Cardiac septum (tissue), 1 donor: ENCODE results near the gene CDKN2B-AS1. TPM values are rescaled to one million over a fixed set of nuclear protein-coding genes. Genes with fewer than 3 reads are reported as not detected.
A peak's percentile ranks its signal among the peaks of the same experiment; 100 is the strongest.

Experiments
- DNase-seq: peaks from one replicate; pipeline ENCODE4 v3.0.0-alpha.2; 2020; ENCODE audit warnings: low spot score
- intact Hi-C: fragments of 100-400 bp; cut with DNase I; formaldehyde crosslinking; loops from one replicate; pipeline ENCODE4 v1.14.0; 2022
- total RNA-seq: library from RNA; stranded (reverse); fragmentation: NEBNext Ultra II Directional; extraction: Animal tissue kit (Norgen Biotek cat#: 25700); gene quantifications from one replicate; pipeline ENCODE4 v1.2.1, GENCODE V29; 2021
- donor health status: DM: no; HTN: no; CAD: no.

Gene CDKN2B-AS1
- total RNA-seq, 1 donor from 2014 or later, result not detected

- no peak for DNase-seq
- intact Hi-C loops, result no loop called here
Observed at GRCh38 chr9:21974722-21975409, 19.7 kb upstream of the CDKN2B-AS1 start.

- intact Hi-C loops, result no loop called here
- DNase-seq, result no peak
Observed at GRCh38 chr9:21976334-21976875, 18.2 kb upstream of the CDKN2B-AS1 start.

GRCh38 chr9:21982391-21982790 lies 12.2 kb upstream of the CDKN2B-AS1 start:
- intact Hi-C loops, result no loop called here
- DNase-seq, result no peak

- intact Hi-C loops, result no loop called here
- DNase-seq, result no peak
Observed at GRCh38 chr9:21982861-21983560, 11.6 kb upstream of the CDKN2B-AS1 start.

DNA sequence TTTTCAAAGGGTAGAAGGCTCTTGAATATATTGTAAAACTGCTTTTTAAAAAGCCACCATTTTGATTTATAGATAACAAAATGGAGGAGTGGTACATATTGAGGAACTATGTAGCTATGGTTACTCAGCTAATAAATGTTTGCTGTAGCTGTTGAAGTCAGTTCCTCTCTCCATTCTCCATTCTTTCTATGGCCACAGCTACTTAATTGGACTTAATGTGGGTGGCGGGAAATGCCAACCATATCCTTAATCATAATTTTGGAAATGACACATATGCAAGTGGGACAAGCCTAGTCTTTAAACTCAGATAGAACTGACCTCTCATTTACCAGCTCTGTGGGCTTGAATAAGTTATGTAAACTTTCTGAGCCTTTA lies 11.0 kb upstream of the CDKN2B-AS1 start:
- DNase-seq, result no peak
- intact Hi-C loops, result no loop called here

DNA sequence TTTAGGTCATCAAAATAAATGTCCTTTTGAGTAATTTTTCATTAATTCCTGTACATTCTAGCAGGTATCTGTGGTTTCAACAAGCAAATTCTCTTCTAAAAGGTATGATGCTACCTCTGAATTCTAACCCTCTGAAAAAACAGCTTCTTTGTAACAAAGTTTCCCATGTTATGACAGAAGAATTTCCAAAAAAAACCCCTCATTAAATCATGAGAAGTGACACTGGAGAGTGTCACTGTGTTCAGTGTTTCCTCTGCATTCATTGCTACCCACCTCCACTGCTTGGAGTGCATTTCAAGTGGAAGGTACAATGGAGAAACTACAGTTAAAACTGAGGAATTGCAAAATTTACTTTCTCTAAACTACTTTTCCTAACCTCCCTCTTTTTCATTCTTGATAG lies 10.5 kb upstream of the CDKN2B-AS1 start:
- intact Hi-C loops, result no loop called here
- no peak for DNase-seq

- intact Hi-C loops, result no loop called here
Observed at GRCh38 chr9:21985964-21986667, 8.5 kb upstream of the CDKN2B-AS1 start.

DNA sequence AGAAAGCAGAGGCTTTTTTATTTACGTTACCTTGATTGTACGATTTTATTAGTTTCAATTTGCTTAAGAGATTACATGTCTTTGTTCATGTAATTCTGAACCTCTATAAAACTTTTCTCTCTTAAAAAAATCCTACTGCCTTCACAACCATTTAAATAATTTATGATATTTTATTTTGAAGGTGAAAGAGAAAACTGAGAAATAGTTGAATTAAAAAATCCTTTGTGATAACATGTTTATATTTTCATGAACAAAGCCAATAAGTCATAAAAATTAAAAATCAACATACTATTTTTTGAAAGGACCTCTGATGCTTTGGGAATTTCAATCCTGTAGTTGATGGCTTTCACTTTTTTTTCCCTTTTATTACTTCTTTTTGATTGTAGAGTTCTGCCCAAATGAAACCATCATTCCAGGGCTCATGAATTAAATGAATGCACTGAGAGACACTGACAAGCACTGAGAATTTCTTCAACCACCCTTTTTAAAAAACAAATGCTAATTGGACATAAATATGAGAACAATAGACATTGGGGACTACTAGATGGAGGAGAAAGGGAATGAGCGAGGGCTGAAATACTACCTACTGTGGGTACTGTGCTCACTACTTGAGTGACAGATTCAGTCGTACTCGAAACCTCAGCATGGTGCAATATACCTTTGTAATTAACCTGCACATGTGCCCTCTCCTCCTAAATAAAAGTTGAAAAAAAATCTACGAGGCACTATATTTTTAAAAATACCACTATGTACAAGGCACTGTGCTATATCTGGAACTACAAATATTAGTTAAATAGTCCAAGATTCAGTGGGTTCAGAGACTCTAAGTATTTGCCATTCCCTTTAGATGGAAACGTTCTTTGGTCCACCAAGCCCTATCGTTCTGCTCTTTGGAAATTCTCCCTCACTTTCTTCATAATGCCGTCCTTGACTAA lies 6.3 kb upstream of the CDKN2B-AS1 start:
- no peak for DNase-seq
- intact Hi-C loops, result no loop called here

More at GRCh38 chr9:21985964-21986667, 8.5 kb upstream of the CDKN2B-AS1 start:
- no peak for DNase-seq

DNA sequence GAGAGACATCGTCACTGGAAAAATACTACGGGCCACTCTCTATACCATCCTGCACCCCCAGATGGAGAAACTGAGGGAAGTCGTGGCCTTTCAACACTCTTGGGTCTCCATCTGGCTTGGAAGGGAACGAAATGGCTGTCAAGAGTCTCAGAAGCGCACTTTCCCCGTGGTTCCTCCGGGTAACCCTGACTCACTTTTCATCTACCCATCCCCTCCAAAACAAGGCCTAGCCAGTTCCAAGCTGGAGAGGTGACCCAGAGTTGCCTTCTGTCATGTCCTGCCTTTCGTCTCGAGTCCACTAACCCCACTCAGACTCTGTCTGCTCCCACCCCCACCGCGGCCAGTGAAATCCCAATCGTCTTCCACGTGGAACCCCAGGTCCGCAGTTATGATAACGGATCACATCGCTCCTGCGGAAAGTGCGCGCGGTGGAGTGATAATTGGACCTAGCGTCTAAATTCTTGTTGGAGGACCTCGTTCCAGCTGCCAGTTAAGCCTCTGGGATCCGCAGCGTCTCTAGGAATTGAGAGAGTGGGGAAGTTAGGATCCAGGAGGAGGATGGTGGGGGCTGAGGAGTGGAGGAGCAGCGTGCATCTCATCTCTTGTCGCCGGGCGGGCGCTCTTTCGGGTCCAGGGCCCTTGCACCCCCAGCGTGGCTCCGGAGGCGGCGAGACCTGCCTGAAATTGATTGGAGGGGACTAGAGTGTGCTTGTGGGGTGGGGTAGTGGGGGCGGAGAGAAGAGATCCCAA lies 5.0 kb upstream of the CDKN2B-AS1 start:
- no peak for DNase-seq
- intact Hi-C loops, result no loop called here

- no peak for DNase-seq
- intact Hi-C loops, result no loop called here
Observed at GRCh38 chr9:21991072-21991959, 3.3 kb upstream of the CDKN2B-AS1 start.

- intact Hi-C loops, result no loop called here
- no peak for DNase-seq
Observed at GRCh38 chr9:21993007-21993406, 1.6 kb upstream of the CDKN2B-AS1 start.

- intact Hi-C loops, result no loop called here
- no peak for DNase-seq
Observed at GRCh38 chr9:21993893-21994555, 567 bp upstream of the CDKN2B-AS1 start, which contains the start of gene CDKN2A. TSS of gene CDKN2A (minus strand) at chr9:21994392.

- intact Hi-C loops, result no loop called here
- peak; percentile 90 for DNase-seq
Observed at GRCh38 chr9:21995006-21995665, 545 bp downstream of the CDKN2B-AS1 start.

DNA sequence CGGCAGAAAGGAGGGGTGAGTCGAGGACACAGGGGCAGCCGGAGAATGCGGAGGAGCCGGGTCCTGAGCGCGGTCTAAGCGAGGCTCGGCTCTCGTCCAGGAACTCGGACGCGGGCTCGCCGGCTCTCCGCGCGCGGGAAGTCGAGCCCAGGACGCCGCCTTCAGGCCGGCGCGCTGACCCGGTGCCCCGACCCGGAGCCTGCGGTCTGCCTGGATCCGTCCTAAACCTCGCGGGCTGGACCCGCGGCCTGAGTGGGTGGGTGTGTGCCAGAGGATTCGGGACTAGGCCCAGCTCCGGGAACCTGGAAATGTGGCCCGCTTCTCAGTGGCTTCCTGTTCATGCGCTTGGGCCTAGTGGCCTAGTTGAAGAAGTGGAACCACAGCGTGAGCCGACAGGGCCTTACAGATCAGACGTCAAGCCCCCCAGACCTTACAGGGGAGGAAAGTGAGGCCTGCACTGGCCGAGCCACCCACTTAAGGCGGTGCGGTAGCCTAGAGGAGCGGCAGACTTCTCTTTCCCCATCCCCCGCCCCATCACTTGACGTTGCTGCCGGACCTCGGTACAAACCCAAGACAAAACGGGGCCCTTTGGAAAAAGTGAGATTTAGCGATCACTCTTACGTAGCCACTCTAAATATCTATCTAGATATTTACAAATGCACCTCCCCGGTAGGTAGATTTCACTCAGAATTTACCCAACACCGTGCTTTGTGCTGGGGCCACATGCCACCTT lies 1.2 kb downstream of the CDKN2B-AS1 start:
- DNase-seq, result peak; percentile 79
- intact Hi-C loops, result no loop called here

- intact Hi-C loops, result no loop called here
- no peak for DNase-seq
Observed at GRCh38 chr9:21996438-21996837, 1.8 kb downstream of the CDKN2B-AS1 start.

DNA sequence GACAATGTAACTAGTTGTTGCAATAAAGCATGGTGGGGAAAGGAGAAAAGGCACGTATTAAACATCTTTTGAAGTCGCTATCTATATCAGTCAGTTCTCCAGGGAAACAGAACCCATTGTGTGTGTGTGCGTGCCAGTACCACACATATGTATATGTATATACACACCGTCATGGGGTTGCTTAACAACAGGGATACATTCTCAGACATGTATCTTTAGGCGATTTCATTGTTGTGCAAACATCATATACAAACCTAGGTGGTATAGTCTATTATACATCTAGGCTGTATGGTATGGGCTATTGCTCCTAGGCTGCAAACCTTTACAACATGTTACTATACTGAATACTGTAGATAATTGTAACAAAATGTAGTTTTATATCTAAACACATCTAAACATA lies 2.3 kb downstream of the CDKN2B-AS1 start:
- DNase-seq, result no peak
- intact Hi-C loops, result no loop called here
